CD4-positive, alpha-beta T cell (primary cell): ENCODE results near the gene SLC22A31. TPM values are rescaled to one million over a fixed set of nuclear protein-coding genes. Genes with fewer than 3 reads are reported as not detected.

Source experiments
- ATAC-seq: fragments of 200-7000 bp; cut with Tn5 transposase; one replicate; pipeline ENCODE4 v1.10.0; 2022; ENCODE audit warnings: mild to moderate bottlenecking; ENCODE audit not compliant: poor library complexity
- CTCF ChIA-PET: fragments of 350-600 bp; sonication (Branson Sonifier 250); formaldehyde crosslinking; loops from one replicate; lab custom pipeline; 2021; ENCODE audit warnings: antibody characterized with exemption, inconsistent platforms; lab: Charles Lee
- POLR2A ChIA-PET: fragments of 350-600 bp; sonication (Branson Sonifier 250); formaldehyde crosslinking; loops from one replicate; lab custom pipeline; 2021; ENCODE audit warnings: antibody characterized with exemption, inconsistent platforms; lab: Charles Lee
- DNase-seq, 14 experiments: peaks; one replicate each; pipeline ENCODE4 v3.0.0-alpha.2; 2013 to 2020; ENCODE audit warnings: mixed read lengths in 2 of 14
- H3K27ac ChIP-seq, 2 donors: one replicate each; pipeline versions ENCODE4 v1.5.1 to v1.7.0; 2013; ENCODE audit warnings: low read length in 2 of 2, low read depth in 1 of 2, mild to moderate bottlenecking in 1 of 2
- H3K27me3 ChIP-seq, 2 experiments: 1 replicate in 1 of 2; 2 replicates in 1 of 2; pipeline versions ENCODE4 v1.6.1 to v1.7.0; 2013; ENCODE audit warnings: low read length in 2 of 2, control low read depth in 1 of 2, mild to moderate bottlenecking in 1 of 2, moderate library complexity in 1 of 2; ENCODE audit not compliant: insufficient read depth in 2 of 2, control insufficient read depth in 1 of 2
- H3K36me3 ChIP-seq: one replicate; pipeline ENCODE4 v1.6.1; 2013; ENCODE audit warnings: low read length, control low read depth; ENCODE audit not compliant: insufficient read depth
- H3K4me1 ChIP-seq: one replicate; pipeline ENCODE4 v1.6.1; 2013; ENCODE audit warnings: low read length, control low read depth; ENCODE audit not compliant: insufficient read depth
- H3K4me3 ChIP-seq: one replicate; pipeline ENCODE4 v1.5.1; 2013; ENCODE audit warnings: mild to moderate bottlenecking, low read length, moderate library complexity
- H3K9me3 ChIP-seq, 2 experiments: 1 replicate in 1 of 2; 2 replicates in 1 of 2; pipeline versions ENCODE4 v1.6.1 to v1.7.0; 2013; ENCODE audit warnings: low read length in 2 of 2, mild to moderate bottlenecking in 2 of 2, control low read depth in 1 of 2, moderate library complexity in 1 of 2; ENCODE audit not compliant: control insufficient read depth in 1 of 2, insufficient read depth in 1 of 2
- H3K27ac Mint-ChIP-seq: one replicate; pipeline ENCODE4 v1.8.0; 2020; ENCODE audit warnings: mixed read lengths
- H3K27me3 Mint-ChIP-seq: one replicate; pipeline ENCODE4 v1.8.0; 2021; ENCODE audit warnings: mixed read lengths
- H3K36me3 Mint-ChIP-seq: one replicate; pipeline ENCODE4 v1.8.0; 2021; ENCODE audit warnings: low read depth, mixed read lengths
- H3K4me1 Mint-ChIP-seq: one replicate; pipeline ENCODE4 v1.8.0; 2021; ENCODE audit warnings: low read depth, mixed read lengths
- H3K4me3 Mint-ChIP-seq: one replicate; pipeline ENCODE4 v1.8.0; 2020; ENCODE audit warnings: mild to moderate bottlenecking, mixed read lengths
- H3K9me3 Mint-ChIP-seq: one replicate; pipeline ENCODE4 v1.8.0; 2020; ENCODE audit warnings: mixed read lengths
- intact Hi-C, 2 experiments: fragments of 100-400 bp; cut with DNase I in 1 of 2; cut with micrococcal nuclease in 1 of 2; formaldehyde crosslinking; loops; one replicate each; pipeline versions ENCODE4 v1.15.1 to v1.9.0; 2023 to 2025; cut with DNase I, micrococcal nuclease
- total RNA-seq, 174 experiments: library from RNA in 2 of 174; stranded (reverse) in 2 of 174; gene quantifications; one replicate each; pipeline ENCODE4 v1.2.3 and lab custom pipeline; 2021 to 2026
- TF ChIP-seq, protein P1 (sequence below): fragments of 200-600 bp; IDR thresholded peaks from one replicate; pipeline ENCODE4 v1.8.0; 2022; ENCODE audit warnings: antibody characterized with exemption, mild to moderate bottlenecking

Gene SLC22A31
- total RNA-seq, 2 experiments from 2014 or later, result 2.1 to 2.9 TPM

DNA sequence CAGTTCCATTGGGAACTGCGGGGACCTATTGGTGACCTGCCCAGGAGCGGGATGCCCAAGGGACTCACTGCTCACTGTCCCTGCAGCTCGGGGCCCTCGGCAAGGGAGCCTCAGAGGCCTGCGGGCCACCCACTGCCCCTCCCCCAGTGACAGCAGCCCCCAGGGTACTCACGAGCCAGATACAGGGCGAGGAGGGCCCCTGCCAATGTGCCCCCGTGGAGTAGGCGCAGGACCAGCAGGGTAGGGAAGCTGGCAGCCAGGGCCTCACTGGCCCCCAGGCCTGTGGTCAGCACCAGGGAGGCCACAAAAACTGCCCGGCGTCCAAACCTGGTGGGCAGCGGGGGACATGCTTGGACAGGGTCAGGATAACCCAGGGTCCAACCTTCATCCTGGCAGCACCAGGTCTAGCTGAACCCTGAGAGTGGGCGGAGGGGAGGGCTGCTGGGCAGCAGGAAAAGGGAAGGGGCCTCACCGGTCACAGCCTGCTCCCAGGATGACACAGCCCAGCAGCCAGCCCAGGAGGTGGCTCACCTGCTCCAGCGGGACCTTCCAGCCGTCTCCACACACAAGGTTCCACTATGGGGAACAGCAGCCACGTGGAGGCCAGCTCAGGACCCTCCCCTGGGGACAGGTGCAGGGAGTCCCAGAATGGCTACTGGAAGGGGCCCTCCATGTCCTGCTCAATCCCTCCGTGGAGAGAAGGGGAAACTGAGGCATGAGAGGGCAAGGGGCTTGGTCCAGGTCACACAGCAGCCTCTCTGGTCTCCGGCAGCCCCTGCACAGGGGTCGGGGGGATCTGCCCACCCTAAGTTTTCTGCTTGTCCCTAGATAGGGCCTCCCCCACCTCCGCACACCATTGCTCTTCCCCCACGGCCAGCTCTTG is 855 bp downstream of the SLC22A31 start:
- Histone ChIP-seq H3K4me3 (no peak overlapping the region), H3K27ac (no peak overlapping the region), H3K4me1 (peaks cover 20% of the 10 kb centered on the region), H3K27me3 (peaks cover 26 to 44% of the 10 kb centered on the region in 2 experiments), H3K9me3 (peaks cover 0 to 20% of the 10 kb centered on the region in 2 experiments), H3K36me3 (no peaks in the 10 kb centered on the region)
- ATAC-seq (no peak), DNase-seq (peak in 1 of 14 experiments; percentile 37)
- intact Hi-C loops, result no loop called here
- CTCF ChIA-PET, result no interaction called here
- peaks cover 15% of the 10 kb centered on the region for H3K4me1 Mint-ChIP-seq
- POLR2A ChIA-PET, result no interaction called here
- no peak overlapping the region for H3K27ac Mint-ChIP-seq
- H3K27me3 Mint-ChIP-seq, result peaks cover 41% of the 10 kb centered on the region
- TF ChIP-seq, protein P1, sequence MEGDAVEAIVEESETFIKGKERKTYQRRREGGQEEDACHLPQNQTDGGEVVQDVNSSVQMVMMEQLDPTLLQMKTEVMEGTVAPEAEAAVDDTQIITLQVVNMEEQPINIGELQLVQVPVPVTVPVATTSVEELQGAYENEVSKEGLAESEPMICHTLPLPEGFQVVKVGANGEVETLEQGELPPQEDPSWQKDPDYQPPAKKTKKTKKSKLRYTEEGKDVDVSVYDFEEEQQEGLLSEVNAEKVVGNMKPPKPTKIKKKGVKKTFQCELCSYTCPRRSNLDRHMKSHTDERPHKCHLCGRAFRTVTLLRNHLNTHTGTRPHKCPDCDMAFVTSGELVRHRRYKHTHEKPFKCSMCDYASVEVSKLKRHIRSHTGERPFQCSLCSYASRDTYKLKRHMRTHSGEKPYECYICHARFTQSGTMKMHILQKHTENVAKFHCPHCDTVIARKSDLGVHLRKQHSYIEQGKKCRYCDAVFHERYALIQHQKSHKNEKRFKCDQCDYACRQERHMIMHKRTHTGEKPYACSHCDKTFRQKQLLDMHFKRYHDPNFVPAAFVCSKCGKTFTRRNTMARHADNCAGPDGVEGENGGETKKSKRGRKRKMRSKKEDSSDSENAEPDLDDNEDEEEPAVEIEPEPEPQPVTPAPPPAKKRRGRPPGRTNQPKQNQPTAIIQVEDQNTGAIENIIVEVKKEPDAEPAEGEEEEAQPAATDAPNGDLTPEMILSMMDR, result no peak
- H3K9me3 Mint-ChIP-seq, result no peaks in the 10 kb centered on the region
- peak overlapping the region; percentile 30 for H3K4me3 Mint-ChIP-seq
- no peaks in the 10 kb centered on the region for H3K36me3 Mint-ChIP-seq

DNA sequence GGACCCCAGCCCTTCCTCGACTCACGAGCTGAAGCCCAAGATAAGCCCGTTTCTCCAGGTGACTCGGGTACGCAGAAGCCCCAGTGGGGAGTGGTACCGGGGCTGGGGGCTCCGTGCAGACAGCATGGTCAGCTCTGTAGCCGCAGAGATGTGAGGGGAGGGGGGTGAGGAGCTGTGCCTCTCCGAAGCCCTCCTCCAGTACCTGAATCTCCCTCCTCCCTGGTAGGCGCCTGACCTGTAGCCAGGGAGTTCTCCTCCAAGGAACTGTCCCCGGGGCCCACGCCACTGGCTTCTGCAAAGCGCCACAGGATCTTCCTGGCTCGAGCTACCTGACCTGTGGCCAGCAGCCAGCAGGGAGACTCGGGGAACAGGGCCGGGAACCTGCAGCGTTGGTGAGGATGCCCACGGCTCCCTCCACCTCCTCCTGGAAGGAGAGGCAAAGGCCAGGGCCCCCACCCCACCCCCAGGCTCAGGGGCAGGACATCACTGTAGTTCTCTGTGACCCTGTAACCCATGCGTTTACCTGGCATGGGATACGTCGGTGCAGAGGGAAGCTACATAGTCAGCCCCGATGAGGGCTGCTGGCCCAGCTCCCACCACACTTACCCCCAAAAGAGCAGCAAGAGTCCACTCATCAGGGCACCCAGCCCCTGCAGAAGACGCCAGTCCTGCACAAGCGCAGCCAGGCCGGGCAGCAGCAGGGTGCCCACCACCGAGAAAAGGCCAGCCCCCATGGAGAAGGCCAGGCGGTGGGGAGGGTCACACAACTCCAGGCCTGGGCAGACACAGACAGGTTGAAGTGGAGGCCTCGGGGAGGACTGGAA is 1.7 kb downstream of the SLC22A31 start:
- intact Hi-C loops, result no loop called here
- TF ChIP-seq, protein P1, result no peak
- Mint-ChIP-seq H3K27me3 (peaks cover 33% of the 10 kb centered on the region), H3K4me3 (no peak overlapping the region), H3K36me3 (no peaks in the 10 kb centered on the region), H3K9me3 (no peaks in the 10 kb centered on the region), H3K27ac (no peak overlapping the region), H3K4me1 (peaks cover 15% of the 10 kb centered on the region)
- DNase-seq (no peak), ATAC-seq (no peak)
- ChIA-PET POLR2A (no interaction called here), CTCF (no interaction called here)
- H3K4me3 ChIP-seq, result no peak overlapping the region
- peaks cover 26 to 35% of the 10 kb centered on the region in 2 experiments for H3K27me3 ChIP-seq
- peaks cover 20% of the 10 kb centered on the region for H3K4me1 ChIP-seq
- H3K9me3 ChIP-seq, result peaks cover 0 to 20% of the 10 kb centered on the region in 2 experiments
- H3K27ac ChIP-seq, result no peak overlapping the region
- H3K36me3 ChIP-seq, result no peaks in the 10 kb centered on the region

DNA sequence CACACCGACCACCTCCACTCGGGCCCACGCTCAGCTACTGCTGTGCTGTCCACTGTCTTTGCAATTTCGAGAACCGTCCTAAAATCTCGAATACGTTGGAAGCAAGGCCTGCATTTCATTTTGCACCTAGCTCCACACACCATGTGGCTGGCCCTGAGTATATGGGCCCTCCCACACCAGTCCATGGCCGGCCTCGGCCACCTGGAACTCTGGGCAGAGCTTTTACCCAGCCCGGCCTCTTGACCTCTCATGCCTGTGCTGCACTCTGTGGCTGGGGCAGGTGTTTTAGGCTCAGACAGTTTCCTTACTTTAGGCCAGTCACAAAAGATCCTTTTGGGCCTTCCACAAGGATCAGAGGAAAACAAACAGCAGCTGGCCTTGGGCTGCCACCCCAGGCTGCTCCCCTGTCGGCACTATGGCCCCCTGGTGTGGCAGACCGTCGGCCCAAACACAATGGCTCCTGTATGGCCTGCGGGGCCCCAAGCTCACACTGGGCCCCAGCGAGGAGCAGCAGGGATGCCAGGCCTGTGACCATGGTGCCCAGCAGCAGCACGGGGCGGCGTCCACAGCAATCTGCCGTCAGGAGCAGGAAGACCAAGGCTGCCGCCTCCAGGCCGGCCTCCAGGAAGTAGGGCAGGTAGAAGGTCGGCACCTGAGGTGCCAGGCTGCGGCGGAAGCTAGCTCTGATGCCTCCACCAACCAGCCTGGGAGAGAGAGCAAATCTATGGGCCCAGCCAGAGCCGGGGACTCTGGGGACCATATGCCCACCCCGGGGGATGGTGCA is 2.5 kb downstream of the SLC22A31 start:
- no peaks in the 10 kb centered on the region for H3K36me3 ChIP-seq
- peak in 1 of 14 experiments; percentile 24 for DNase-seq
- no peak for ATAC-seq
- H3K27me3 ChIP-seq, result peaks cover 22 to 27% of the 10 kb centered on the region in 2 experiments
- peaks cover 22% of the 10 kb centered on the region for H3K4me1 ChIP-seq
- ChIA-PET POLR2A (interaction anchor here (0.6 kb wide), 1 partner anchor 306 kb away, joined by 5 read pairs; no protein-coding TSS in a partner anchor), CTCF (no interaction called here)
- Mint-ChIP-seq H3K9me3 (no peaks in the 10 kb centered on the region), H3K27me3 (peaks cover 25% of the 10 kb centered on the region), H3K36me3 (no peaks in the 10 kb centered on the region), H3K4me1 (peaks cover 10% of the 10 kb centered on the region), H3K4me3 (no peak overlapping the region), H3K27ac (no peak overlapping the region)
- no peak overlapping the region for H3K27ac ChIP-seq
- H3K4me3 ChIP-seq, result no peak overlapping the region
- peaks cover 0 to 20% of the 10 kb centered on the region in 2 experiments for H3K9me3 ChIP-seq
- intact Hi-C loops, result no loop called here
- TF ChIP-seq, protein P1, result no peak
